NCI-H345 treated with DMSO at 0.1 percent for 48 hours (cell line): Measurements from ENCODE around the gene OR4C11.

Experiments used
- DNase-seq: peaks from one replicate; lab custom pipeline; 2025; ENCODE audit not compliant: unreplicated experiment; lab: John Stamatoyannopoulos, UW

The OR4C11 gene

GRCh38 chr11:55607545-55607944, at the start of gene OR4C11:
TSS of gene OR4C11 (minus strand) at chr11:55607645. CDS start at chr11:55604373, 3,272 bp downstream.
- DNase-seq, result no peak

DNA sequence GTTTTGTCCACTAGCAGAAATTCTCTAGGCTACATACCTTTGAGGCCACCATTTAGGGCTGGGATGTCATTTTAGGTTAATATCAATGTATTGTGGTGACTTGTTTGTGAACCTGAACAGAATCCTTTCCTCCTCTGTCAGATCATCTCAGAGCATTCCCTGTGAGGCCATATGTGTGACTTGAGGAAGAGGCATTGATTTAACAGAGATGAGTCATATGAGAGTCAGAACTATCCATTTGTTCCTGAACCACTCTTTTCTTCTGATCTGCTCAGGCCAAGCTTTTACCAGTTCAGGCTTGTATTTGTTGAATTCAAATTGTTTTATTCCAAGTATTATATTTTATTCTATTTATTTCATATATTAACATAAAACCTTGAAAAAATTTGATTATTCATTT, 47.7 kb upstream of the OR4C11 start:
- DNase-seq, result no peak

DNA sequence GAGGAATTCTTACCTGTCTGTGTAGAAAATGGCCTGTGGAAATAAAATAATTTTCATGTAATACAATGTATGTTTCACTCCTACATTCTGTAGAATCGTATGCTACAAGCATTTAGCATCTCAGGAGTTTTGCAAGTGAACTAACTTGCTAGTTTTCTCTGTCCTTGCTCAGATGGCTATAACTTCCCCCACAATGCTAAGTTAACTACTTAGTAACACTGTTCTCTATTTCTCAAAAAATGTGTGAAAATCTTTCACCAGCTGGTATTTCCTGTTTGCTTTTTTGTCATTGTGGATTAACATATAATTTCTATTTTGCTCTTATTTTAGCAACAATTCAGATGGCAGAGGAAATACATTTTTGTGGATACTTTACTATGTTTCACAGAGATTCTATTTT, 45.1 kb upstream of the OR4C11 start:
- no peak for DNase-seq

DNA sequence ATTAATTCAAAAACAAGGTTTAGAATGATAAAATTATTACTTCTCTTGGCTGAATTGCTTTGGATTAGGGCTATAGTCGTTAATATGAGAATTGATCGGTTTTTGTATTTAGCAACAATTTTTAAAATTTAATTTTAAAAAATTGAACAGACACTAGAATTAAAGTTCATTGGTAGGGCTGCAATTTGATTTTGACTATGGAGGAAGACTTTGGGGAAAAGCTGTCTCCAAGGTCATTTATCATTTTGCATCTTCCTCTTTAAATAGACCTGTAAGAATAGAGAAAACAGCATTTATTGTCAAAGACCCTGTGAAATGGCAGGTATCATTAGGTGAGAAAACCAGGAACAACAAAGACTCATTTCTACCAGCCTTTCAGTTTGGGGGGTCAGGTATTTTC, 40.6 kb upstream of the OR4C11 start, which contains the start of gene OR4S2:
Gene OR4S2 (plus strand): TSS at position 301 of the 400 bp plus-strand sequence. CDS start 2,577 bp downstream, outside the sequence.
- no peak for DNase-seq

- no peak for DNase-seq
Observed at GRCh38 chr11:55634813-55635212, 27.4 kb upstream of the OR4C11 start, which contains the start of gene OR4P4. TSS of gene OR4P4 (plus strand) at chr11:55635113.

- no peak for DNase-seq
Observed at GRCh38 chr11:55624531-55624930, 17.1 kb upstream of the OR4C11 start.

DNA sequence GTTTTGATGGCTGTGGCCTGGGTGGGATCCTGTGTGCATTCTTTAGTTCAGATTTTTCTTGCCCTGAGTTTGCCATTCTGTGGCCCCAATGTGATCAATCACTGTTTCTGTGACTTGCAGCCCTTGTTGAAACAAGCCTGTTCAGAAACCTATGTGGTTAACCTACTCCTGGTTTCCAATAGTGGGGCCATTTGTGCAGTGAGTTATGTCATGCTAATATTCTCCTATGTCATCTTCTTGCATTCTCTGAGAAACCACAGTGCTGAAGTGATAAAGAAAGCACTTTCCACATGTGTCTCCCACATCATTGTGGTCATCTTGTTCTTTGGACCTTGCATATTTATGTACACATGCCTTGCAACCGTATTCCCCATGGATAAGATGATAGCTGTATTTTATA, 34.9 kb downstream of the OR4C11 start:
- no peak for DNase-seq

DNA sequence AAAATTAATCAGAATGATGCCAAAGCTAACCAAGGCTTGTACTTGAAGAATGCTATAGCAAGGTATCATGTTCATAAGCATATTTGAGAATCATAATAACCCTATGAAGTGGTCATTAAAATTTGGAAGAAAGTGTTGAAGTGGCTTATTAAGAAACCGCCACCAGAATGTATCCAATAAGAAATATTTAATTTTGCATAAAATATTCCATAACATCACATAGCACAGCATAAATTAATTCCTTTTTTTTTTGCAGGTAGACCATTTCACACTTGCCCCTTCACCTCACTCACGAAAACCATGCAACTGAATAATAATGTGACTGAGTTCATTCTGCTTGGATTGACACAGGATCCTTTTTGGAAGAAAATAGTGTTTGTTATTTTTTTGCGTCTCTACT, 35.6 kb downstream of the OR4C11 start, which contains the start of gene OR4C16:
Gene OR4C16 (plus strand): TSS at position 301 of the 400 bp plus-strand sequence. CDS start 0 bp downstream, at position 301.
- no peak for DNase-seq

GRCh38 chr11:55554169-55554568, 53.3 kb downstream of the OR4C11 start, which contains the start of gene OR4C15:
TSS of gene OR4C15 (plus strand) at chr11:55554469. CDS start at chr11:55554469, 0 bp downstream.
- no peak for DNase-seq
